ENCODE data around the gene CXXC1.

GRCh38 chr18:50310080-50310479 lies 22.6 kb upstream of the CXXC1 start:
- TF ChIP-seq ESRRG (CRISPR knock-in tag; IDR thresholded peaks at IDR 0.05), result no peak
- TF ChIP-seq BACH2 (CRISPR knock-in tag; IDR thresholded peaks at IDR 0.05; ENCODE audit: borderline replicate concordance), result no peak
- no peak for TF ChIP-seq TSHZ2 (CRISPR knock-in tag; IDR thresholded peaks at IDR 0.05)
- no peak for TF ChIP-seq PATZ1 (CRISPR knock-in tag; IDR thresholded peaks at IDR 0.05; ENCODE audit: borderline replicate concordance)
- no peak for TF ChIP-seq CSRNP3 (CRISPR knock-in tag; IDR thresholded peaks at IDR 0.05)
- no peak for TF ChIP-seq ZC3H10 (CRISPR knock-in tag; IDR thresholded peaks at IDR 0.05)
- TF ChIP-seq POU6F1 (CRISPR knock-in tag; IDR thresholded peaks at IDR 0.05; ENCODE audit: borderline replicate concordance, low read depth), result no peak

Data from SK-N-SH treated with all-trans-retinoic acid at 6 μM for 48 hours (cell line).